ENCODE data around the gene SOHLH1.

The SOHLH1 gene

GRCh38 chr9:135699440-135699839 is at the start of gene SOHLH1:
Gene SOHLH1 (minus strand): TSS chr9:135699481. CDS start chr9:135699467, 14 bp downstream.
- no peak within 1 kb of the TSS for H3K4me2 ChIP-seq
- no peak for TF ChIP-seq CTCF (conservative IDR thresholded peaks at IDR 0.05; ENCODE audit: low read depth, low read length)
- no peak within 1 kb of the TSS for H3K27ac ChIP-seq
- H4K20me1 ChIP-seq (ENCODE audit: insufficient read depth), result no peaks in the 10 kb centered on the region
- no peaks in the 10 kb centered on the region for H3K36me3 ChIP-seq (ENCODE audit: insufficient read depth)
- no peak within 1 kb of the TSS for H2AFZ ChIP-seq (ENCODE audit: low read depth)
- H3K27me3 ChIP-seq (ENCODE audit: insufficient read depth, low read depth), result peaks cover 84% of the 10 kb centered on the region
- no peak within 1 kb of the TSS for H3K9ac ChIP-seq
- H3K4me1 ChIP-seq (ENCODE audit: low read depth, poor library complexity, severe bottlenecking), result no peaks in the 10 kb centered on the region
- H3K79me2 ChIP-seq (ENCODE audit: insufficient read depth, low read depth), result no peaks in the 10 kb centered on the region
- no peak within 1 kb of the TSS for H3K4me3 ChIP-seq (IDR thresholded peaks at IDR 0.05; ENCODE audit: insufficient read depth, low read depth, low read length)

- no peak for TF ChIP-seq CTCF (conservative IDR thresholded peaks at IDR 0.05; ENCODE audit: low read depth, low read length)
- Histone ChIP-seq H3K36me3 (ENCODE audit: insufficient read depth) (no peaks in the 10 kb centered on the region), H3K27me3 (ENCODE audit: insufficient read depth, low read depth) (peaks cover 73% of the 10 kb centered on the region; the same call in 1 of the 2 replicates), H2AFZ (ENCODE audit: low read depth) (no peak overlapping the region), H3K79me2 (ENCODE audit: insufficient read depth, low read depth) (no peaks in the 10 kb centered on the region), H3K9ac (no peak overlapping the region), H4K20me1 (ENCODE audit: insufficient read depth) (no peaks in the 10 kb centered on the region), H3K4me1 (ENCODE audit: low read depth, poor library complexity, severe bottlenecking) (no peaks in the 10 kb centered on the region), H3K27ac (no peak overlapping the region), H3K4me3 (IDR thresholded peaks at IDR 0.05; ENCODE audit: insufficient read depth, low read depth, low read length) (no peak overlapping the region), H3K4me2 (no peak overlapping the region)
These were observed 49.4 kb upstream of the SOHLH1 start for GRCh38 chr9:135748676-135749075.

GRCh38 chr9:135747311-135747710 is 48.0 kb upstream of the SOHLH1 start:
- no peaks in the 10 kb centered on the region for H3K79me2 ChIP-seq (ENCODE audit: insufficient read depth, low read depth)
- H2AFZ ChIP-seq (ENCODE audit: low read depth), result no peak overlapping the region
- peaks cover 80% of the 10 kb centered on the region; the same call in 1 of the 2 replicates for H3K27me3 ChIP-seq (ENCODE audit: insufficient read depth, low read depth)
- H3K4me2 ChIP-seq, result no peak overlapping the region
- no peaks in the 10 kb centered on the region for H4K20me1 ChIP-seq (ENCODE audit: insufficient read depth)
- H3K4me3 ChIP-seq (IDR thresholded peaks at IDR 0.05; ENCODE audit: insufficient read depth, low read depth, low read length), result no peak overlapping the region
- no peaks in the 10 kb centered on the region for H3K36me3 ChIP-seq (ENCODE audit: insufficient read depth)
- H3K9ac ChIP-seq, result no peak overlapping the region
- no peak overlapping the region for H3K27ac ChIP-seq
- H3K4me1 ChIP-seq (ENCODE audit: low read depth, poor library complexity, severe bottlenecking), result no peaks in the 10 kb centered on the region
- TF ChIP-seq CTCF (conservative IDR thresholded peaks at IDR 0.05; ENCODE audit: low read depth, low read length), result no peak

GRCh38 chr9:135746565-135746964 is 47.3 kb upstream of the SOHLH1 start:
- TF ChIP-seq CTCF (conservative IDR thresholded peaks at IDR 0.05; ENCODE audit: low read depth, low read length), result no peak

More at GRCh38 chr9:135746565-135746964, 47.3 kb upstream of the SOHLH1 start:
- Histone ChIP-seq H3K36me3 (ENCODE audit: insufficient read depth) (no peaks in the 10 kb centered on the region), H3K27me3 (ENCODE audit: insufficient read depth, low read depth) (peaks cover 79% of the 10 kb centered on the region; the same call in 1 of the 2 replicates), H3K27ac (no peak overlapping the region), H3K4me1 (ENCODE audit: low read depth, poor library complexity, severe bottlenecking) (no peaks in the 10 kb centered on the region), H4K20me1 (ENCODE audit: insufficient read depth) (no peaks in the 10 kb centered on the region), H2AFZ (ENCODE audit: low read depth) (no peak overlapping the region), H3K4me2 (no peak overlapping the region), H3K79me2 (ENCODE audit: insufficient read depth, low read depth) (no peaks in the 10 kb centered on the region), H3K4me3 (IDR thresholded peaks at IDR 0.05; ENCODE audit: insufficient read depth, low read depth, low read length) (no peak overlapping the region), H3K9ac (no peak overlapping the region)

All from KMS-11 (cell line).